H1 (cell line): ENCODE results near the gene HS1BP3. TPM values are rescaled to one million over a fixed set of nuclear protein-coding genes. Genes with fewer than 3 reads are reported as not detected.

ENCODE experiments used
- ATF3 ChIP-seq: IDR thresholded peaks from 2 replicates; pipeline ENCODE4 v1.6.1; 2011; ENCODE audit warnings: low read depth, mild to moderate bottlenecking, low read length; ENCODE audit not compliant: insufficient read depth
- CTCF ChIP-seq, 3 experiments: IDR thresholded peaks; 1 replicate in 2 of 3; 2 replicates in 1 of 3; pipeline versions ENCODE4 v1.5.1 to v1.6.1; 2011; ENCODE audit warnings: low read length in 3 of 3, mild to moderate bottlenecking in 3 of 3, inconsistent platforms in 2 of 3, low read depth in 1 of 3, moderate library complexity in 1 of 3; ENCODE audit not compliant: insufficient read depth in 1 of 3; ENCODE audit errors: control extremely low read depth in 1 of 3
- JUN ChIP-seq: IDR thresholded peaks from 2 replicates; pipeline ENCODE4 v1.6.1; 2011; ENCODE audit warnings: low read depth, mild to moderate bottlenecking, improper control_type of control experiment, low read length
- MAX ChIP-seq: IDR thresholded peaks from 2 replicates; pipeline ENCODE4 v1.6.1; 2012; ENCODE audit warnings: inconsistent platforms
- POLR2AphosphoS5 ChIP-seq: IDR thresholded peaks from 2 replicates; pipeline ENCODE4 v1.6.1; 2011; ENCODE audit warnings: low read depth, low read length
- RNF2 ChIP-seq: fragments of 200-900, 300-1000 bp; sonication (generic); IDR thresholded peaks from 2 replicates; pipeline ENCODE4 v1.7.1; 2016; ENCODE audit warnings: borderline replicate concordance, low read depth, mild to moderate bottlenecking, antibody characterized with exemption, low read length; ENCODE audit not compliant: poor library complexity, severe bottlenecking; ENCODE audit errors: missing control alignments
- SP2 ChIP-seq: IDR thresholded peaks from 2 replicates; pipeline ENCODE4 v1.6.1; 2012; ENCODE audit warnings: mild to moderate bottlenecking, low read length, inconsistent platforms
- ZNF274 ChIP-seq: IDR thresholded peaks from 2 replicates; pipeline ENCODE4 v1.7.0; 2012; ENCODE audit warnings: low read length, borderline replicate concordance; ENCODE audit errors: extremely low read depth
- polyA plus RNA-seq, 7 experiments: library from polyadenylated mRNA; depleted of rRNA in 3 of 7; stranded (reverse) in 5 of 7; unstranded in 2 of 7; fragments of >200 nt in 5 of 7; fragments of 200-250 nt in 2 of 7; gene quantifications; 1 replicate in 5 of 7; 2 replicates in 1 of 7; 4 replicates in 1 of 7; pipeline versions ENCODE4 v1.2.1 to v1.2.3, GENCODE V29; 2011 to 2013; ENCODE audit warnings: missing spikeins in 2 of 7, mixed read lengths in 2 of 7
- total RNA-seq: library from RNA; stranded (reverse); fragmentation: NEBNext Ultra II Directional; extraction: Animal tissue kit (Norgen Biotek cat#: 25700); gene quantifications from 2 replicates; pipeline ENCODE4 v1.2.1, GENCODE V29; 2021

The HS1BP3 gene
- total and polyA plus RNA-seq, 2 of the 8 experiments (the other 6 are each of a cell fraction or from before 2014, with no cell fraction given), result 11.1 to 11.3 TPM

- TF ChIP-seq MAX, result peak; percentile 54; the same call in 1 of the 2 replicates
- no peak for TF ChIP-seq ZNF274
- TF ChIP-seq ATF3, result no peak
- no peak for TF ChIP-seq SP2
- TF ChIP-seq RNF2, result no peak
- TF ChIP-seq JUN, result no peak
- TF ChIP-seq POLR2AphosphoS5, result no peak
- peak; percentile 49 to 81 (median 69) for TF ChIP-seq CTCF (IDR thresholded peaks at IDR 0.05; ENCODE audit: control extremely low read depth in 1 of 3, insufficient read depth in 1 of 3, low read depth in 1 of 3, low read length in 3 of 3)
Observed at GRCh38 chr2:20592106-20593071, 58.5 kb downstream of the HS1BP3 start (continued).
